ENCODE measurements around the gene CHD8.
A peak's percentile ranks its signal among the peaks of the same experiment; 100 is the strongest.

The CHD8 gene

DNA sequence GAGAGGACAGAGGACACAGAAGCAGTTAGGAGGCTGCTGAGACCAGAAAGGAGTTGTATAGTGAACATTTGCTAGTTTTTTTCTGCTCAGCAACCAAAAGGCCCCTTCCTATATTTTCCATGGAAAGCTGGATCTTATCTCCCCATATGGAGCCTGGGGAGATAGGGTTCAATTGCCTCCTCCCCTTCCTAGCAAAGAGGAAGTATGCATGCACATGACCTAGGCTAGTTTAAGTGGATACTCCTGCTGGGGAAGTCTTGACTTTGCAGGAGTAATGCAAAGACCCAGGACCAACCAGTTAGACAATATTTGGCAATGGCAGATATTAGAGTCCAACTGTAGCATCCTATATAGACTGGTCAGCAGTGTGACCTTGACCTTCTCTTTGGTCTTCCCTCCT, 15.1 kb downstream of the CHD8 start:
- no peak for DNase-seq (ENCODE audit: low read depth in 1 of 2, low spot score in 1 of 2)

DNA sequence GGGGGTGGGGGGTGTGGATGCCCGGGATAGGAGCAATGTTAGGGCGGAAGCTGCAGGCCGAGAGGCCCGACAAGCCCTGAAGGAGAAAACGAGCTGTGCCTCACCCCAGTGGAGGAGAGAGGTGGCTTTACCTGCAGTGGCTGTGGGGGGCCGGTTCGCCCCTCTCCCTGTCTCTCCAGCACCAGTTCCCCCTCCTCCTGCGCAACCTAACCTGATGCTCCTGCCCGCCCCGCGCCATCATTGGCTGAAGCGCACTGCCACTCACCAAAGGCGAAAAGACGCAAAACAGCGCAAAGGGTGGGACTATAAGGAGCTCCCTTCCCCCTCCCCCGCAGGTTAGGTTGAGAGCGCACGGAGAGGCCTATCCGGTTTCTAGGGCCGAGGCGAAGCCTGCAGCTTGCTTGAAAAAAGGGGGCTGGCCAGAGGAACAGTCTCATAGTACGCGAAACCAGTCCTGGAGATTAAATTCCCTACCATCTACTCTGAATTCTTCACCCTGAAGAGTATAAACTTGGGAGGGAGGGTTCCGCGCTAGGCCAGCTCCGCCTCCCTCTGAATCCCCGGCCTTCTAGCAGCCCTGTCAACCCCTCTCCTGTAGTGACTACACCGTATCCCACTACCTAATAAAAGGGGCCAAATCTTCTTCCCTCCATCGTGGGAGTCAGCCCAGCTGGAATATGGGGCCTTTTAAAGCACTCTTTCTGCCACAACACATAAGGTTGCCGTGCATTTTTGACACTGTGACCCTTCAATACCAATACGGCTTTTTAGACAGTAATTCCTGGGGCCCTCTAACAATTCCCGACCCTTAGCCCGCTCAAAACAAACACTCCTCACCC, 18.6 kb downstream of the CHD8 start:
- DNase-seq (ENCODE audit: low read depth in 1 of 2, low spot score in 1 of 2): peak; percentile 97 to 98

DNA sequence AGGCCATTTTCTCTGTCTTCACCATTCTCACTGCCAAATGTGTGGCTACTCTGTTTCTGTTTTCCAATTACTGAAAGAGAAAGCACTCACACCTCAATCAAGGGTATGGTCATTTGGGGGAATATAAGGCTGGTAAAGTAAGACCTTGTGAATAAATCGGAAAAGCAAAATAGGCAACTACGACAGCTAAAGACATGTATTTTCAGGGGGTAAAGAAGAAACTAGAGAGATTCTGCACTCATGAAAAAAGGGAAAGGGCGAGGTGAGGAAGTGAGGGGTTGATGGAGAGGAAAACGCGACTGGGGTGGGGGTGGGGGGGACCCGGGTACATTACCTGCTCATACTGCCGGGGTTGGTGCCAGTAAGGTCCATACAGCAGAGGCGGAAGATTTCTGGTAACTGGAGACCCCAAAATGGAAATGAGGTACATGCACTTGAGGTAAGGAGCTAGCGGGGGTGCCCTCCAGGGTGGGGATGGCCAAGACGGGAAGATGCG, 19.3 kb downstream of the CHD8 start:
- no peak for DNase-seq (ENCODE audit: low read depth in 1 of 2, low spot score in 1 of 2)

DNA sequence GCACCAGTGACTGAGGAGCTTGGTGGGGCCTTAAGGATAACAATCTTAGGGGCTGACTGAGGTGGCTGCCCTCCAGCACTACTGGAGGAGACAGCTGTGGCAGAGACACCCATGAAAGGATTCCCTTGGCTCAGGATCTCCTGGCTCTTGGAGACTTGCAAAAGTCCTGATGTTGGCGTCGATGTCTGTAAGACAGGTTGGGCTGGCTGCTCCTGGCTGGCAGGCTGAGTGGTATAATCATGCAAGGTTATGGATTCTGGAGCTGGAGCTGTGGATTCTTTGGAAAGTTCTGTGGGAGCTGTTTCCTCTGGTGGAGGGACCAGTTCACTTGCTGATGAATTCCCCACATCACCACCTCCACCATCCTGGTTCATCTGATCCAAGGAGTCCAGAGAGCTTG, 24.8 kb downstream of the CHD8 start:
- no peak for DNase-seq (ENCODE audit: low read depth in 1 of 2, low spot score in 1 of 2)

DNA sequence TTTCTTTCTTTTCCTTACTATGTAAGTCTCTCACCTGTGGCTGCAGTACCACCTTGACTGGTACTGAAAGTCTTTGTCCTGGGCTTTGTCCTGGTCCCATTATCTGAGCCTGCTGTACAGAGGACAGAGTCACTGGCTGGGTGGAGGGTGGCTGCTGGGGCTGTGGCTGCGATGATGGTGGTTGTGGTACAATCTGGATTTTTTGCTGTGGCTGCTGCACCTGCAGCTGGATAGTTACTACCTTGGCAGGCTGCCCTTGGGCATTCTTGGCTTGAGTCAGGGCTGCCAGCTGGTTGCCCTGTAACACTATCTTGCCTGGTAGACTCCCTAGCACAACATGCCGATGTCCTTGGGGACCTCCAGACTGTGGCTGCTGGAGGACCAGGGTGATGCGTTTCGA, 27.0 kb downstream of the CHD8 start:
- no peak for DNase-seq (ENCODE audit: low read depth in 1 of 2, low spot score in 1 of 2)

DNA sequence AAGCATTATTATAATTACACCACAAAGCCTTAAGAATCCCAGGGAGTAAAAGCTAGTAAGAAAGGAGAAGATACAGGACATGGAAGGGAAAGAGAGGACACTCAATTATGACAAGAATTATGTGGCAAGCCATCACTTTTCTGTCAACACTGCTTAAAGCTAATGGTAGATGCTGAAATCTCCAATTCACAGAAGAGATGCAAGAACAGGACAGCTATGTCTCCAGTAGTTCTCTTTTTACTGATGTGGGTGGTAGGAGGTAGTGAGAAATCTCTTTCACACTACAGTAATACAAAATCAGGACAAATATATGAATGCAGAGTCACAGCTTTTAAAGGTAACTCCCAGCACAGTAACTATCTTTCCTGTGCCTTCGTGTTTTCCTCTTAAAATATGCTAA, 29.2 kb downstream of the CHD8 start:
- DNase-seq (ENCODE audit: low read depth in 1 of 2, low spot score in 1 of 2): no peak

DNA sequence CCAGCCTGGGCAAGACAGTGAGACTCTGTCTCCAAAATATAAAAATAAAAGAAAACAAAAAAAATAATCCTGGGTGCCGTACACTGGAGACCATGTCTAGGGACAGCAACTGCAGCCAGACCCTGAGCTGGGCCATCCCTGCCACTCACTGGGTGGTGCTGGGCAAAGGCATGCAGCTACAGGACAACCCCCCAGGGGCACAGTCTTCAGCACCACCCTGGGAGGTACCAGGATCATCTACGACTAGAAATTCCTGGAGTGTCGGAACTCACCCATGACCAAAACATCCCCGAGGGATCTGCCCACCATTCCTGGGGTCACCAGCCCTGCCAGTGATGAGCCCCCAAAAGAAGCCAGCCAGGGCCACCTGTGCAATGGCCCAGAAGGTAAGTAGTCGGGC, 36.4 kb downstream of the CHD8 start:
- no peak for DNase-seq (ENCODE audit: low read depth in 1 of 2, low spot score in 1 of 2)

DNA sequence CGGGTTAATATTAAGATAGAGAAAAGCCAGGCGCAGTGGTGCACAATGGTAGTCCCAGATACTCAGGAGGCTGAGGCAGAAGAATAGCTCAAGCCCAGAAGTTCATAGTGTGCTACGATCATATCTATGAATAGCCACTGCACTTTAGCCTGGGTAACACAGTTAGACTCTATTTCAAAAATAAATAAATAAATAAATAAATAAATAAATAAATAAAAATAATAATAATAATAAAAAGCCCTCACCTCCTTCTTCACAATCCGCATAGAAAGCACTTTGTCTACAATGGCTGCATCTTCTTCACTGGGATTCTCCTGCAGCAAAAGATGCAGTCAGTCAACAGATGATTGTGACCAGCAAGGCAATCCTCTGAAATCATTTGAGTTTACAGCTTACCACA, 40.6 kb downstream of the CHD8 start:
- DNase-seq (ENCODE audit: low read depth in 1 of 2, low spot score in 1 of 2): no peak

DNA sequence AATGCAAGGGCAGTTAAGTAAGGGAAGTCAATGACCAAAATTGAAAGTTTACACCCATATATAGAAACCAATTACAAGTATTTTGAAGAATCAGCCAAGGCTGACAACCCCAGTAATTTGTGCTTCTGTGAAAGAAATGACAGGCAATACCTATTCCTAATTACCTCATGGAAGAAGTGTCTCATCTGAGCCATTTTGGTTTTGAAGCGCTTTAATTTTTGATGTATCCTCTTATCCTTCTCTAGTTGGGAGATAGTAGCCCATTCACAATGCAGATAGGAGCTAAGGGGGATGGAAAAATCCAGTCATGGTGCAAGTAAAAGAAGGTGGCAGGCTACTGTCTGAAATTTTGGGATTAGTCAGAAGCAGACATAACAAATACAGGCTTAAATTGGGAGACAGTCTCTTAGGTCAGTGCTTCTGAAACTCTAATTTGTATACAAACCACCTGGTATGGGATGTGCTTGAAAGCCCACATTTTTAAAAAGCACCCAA, 41.7 kb downstream of the CHD8 start:
- DNase-seq (ENCODE audit: low read depth in 1 of 2, low spot score in 1 of 2): no peak

DNA sequence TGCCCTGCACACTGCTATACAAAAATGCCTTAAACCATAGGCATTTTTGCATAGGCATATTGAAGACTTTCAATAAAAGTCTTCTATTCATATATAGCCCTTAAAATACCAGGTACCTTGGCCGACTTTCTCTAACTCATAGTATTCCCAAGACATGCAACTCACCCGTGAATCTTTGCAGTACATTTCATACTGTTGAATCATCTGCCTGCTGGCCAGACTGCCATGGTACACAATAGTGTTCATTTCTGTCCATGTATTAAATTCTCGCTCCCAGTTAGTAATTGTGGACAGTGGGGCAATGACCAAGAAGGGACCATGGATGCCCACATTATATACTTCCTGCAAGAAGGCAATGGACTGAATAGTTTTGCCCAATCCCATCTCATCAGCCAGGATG, 47.8 kb downstream of the CHD8 start:
- no peak for DNase-seq (ENCODE audit: low read depth in 1 of 2, low spot score in 1 of 2)

DNA sequence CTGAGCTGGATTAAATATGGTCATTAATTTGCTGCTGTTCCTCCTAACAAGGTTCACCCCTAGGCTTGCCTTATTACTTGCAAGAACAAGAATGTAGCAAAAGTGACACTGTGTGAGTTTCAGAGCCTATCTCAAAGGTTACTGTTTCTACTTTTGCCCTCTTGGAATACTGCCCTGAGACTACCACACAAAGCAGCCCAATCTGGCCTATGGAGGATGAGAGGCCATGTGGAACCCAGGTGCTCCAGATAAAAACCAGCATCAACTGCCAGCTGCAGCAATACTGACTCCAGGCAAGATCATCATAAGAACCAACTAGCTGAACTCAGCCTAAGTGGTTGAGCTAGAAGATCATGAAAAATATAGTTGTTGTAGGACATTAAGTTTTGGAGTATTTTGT, 49.7 kb downstream of the CHD8 start:
- no peak for DNase-seq (ENCODE audit: low read depth in 1 of 2, low spot score in 1 of 2)

DNA sequence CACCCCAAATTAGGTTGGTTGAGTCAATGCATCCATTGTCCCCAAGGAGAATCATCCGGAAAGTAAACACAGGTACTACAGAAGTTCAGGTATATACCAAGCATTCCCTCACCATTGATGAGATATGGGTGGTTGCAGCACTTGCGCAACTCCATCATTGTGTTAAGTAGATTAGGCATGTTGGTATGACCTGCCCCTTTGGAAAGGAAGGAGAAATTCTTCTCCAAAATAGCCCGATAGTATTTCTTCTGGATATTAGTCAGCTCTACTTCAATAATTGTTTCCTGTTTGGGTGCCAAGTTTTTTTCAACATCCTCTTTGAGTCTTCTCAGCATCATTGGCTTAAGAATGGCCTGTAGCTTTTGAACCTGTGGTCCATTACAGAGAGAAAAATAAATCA, 50.8 kb downstream of the CHD8 start:
- no peak for DNase-seq (ENCODE audit: low read depth in 1 of 2, low spot score in 1 of 2)

DNA sequence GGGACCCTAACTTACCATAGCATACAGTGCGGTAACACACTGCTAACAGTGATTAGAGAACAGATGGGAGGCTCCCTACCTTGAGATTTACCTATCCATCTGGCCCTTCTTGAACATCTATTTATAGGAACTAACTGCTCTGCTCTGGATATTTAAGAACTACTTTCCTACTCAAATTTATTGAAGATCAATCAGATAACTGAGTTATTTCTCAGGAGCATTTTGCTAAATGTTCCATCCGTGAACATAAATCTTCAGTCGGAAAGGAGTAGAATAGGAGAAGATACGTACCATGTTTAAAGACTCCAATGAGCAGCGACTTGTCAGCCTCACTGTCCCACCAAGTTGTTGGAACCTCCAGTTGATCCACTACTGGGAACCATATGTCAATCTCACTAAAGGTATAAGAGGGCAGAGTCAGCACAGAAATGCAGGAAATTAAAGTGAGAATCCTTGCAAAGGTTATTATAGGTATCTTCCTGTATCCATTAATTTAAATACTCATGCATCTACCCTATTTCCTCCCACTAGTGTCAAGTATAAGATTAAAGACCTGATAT, 56.5 kb downstream of the CHD8 start:
- no peak for DNase-seq (ENCODE audit: low read depth in 1 of 2, low spot score in 1 of 2)

DNA sequence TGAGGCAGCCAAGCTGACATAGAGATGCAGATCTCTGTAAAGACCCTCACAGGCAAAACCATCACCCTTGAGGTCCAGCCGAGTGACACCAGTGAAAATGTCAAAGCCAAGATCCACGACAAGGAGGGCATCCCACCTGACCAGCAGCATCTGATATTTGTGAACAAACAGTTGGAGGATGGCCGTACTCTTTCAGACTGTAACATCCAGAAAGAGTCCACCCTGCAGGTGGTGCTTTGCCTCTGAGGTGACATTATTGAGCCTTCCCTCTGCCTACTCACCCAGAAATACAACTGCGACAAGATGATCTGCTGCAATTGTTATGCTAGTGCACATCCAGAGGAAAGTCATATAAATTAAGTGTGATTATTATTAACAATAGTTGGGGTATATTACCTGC, 57.0 kb downstream of the CHD8 start:
- DNase-seq (ENCODE audit: low read depth in 1 of 2, low spot score in 1 of 2): no peak

DNA sequence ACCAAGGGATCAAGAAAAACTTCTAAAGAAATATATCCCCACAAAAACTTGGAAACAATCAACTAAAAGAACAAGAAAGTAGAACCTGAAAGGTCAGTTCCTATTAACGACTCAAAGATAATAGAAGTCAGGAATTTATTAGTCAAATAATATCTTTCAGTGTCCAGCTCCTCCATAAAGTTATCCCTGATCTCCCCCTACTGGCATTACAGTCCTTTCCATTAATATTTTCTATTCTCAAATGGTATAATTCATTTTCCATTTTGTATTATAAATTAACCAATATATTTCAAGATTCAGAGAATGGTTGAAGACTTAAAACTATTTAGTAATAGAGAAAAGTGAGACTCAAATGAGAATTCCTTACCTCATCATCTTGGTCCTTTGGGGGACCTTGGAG, 60.5 kb downstream of the CHD8 start:
- no peak for DNase-seq (ENCODE audit: low read depth in 1 of 2, low spot score in 1 of 2)

DNA sequence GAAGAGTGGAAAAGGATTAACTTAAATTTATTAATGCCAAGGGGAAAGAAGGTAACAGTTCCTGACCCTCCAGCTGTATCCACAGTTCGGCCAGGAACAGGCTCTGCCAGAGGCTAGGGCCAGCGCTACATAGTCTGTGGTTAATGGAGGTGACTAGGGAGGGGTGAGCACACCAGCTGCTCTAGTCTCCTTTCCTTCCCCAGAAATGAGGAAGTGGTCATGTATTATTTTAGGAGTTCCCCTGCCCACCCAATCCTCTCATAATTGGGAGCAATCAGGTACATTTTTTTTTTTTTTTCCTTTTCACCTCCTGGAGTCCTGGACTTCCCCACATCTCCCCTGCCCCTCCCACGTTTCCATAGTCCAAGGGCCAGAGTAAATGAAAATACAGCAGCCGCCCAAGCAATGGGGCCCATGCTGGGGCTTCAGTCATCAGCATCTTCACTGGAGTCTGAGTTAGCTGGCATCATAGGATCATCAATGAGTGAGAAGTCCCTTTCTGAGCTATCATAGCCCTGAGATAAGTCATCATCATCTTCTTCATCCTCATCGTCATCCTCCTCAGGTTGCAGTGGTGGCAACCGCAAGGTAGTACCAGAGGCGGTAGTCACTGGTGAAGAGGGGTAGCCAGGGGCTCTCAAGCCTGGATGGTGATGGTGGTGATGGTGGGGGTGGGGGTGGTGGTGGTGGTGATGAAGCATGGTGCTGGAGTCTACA, 70.6 kb downstream of the CHD8 start:
- DNase-seq (ENCODE audit: low read depth in 1 of 2, low spot score in 1 of 2): no peak

DNA sequence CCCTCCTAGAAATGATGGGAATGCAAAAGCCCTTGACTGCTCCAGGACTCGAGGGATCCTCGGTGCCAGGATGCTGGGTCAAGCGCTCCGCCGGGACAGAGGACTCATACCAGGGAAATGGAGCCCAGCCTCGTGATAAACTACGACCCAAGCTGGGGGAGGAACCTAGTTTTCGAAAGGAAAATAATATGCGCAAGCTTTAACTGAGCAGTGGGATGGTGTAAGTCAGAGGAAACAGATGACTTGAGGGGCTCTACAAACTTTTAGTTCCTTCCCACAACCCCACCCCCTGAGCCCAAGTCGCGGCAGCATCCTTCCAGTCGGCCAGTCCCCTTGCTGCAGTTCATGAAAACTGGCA, 71.5 kb downstream of the CHD8 start:
- peak in 1 of 2 donors; percentile 11 for DNase-seq (ENCODE audit: low read depth in 1 of 2, low spot score in 1 of 2)

DNA sequence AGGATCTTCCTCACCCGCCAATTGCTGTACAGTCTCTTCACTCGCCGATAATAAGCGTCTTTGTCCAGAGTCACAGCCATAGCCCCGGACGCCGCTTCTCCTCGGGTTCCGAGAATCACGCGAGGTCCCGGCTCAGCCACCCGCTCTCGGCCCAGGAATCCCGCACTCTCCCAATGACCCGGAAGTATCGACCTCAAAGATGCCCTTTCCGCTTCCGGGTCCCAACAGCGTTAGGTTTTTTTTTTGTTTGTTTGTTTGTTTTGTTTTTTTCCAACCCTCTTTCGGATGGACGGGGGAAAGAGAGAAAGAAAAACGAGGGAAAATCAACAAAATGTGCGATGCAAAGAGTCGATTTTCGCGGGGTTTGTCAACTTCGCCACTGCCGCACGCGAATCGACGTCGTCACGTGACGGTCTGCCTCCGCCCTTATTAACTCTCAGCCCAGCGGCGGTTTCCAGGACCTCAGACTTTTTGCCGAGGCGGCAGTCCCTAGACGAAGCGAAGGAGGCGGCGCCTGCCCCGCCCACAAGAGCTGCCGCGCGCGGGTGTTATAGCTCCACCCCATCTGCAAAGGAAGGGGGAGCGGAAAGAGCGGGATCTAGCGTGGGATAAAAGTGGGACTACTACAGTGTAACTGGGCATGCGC, 72.0 kb downstream of the CHD8 start, which contains the start of gene SUPT16H:
Gene SUPT16H (minus strand): TSS at position 172 of the 646 bp plus-strand sequence. CDS start 92 bp downstream, at position 80.
- peak; percentile 85 to 88 for DNase-seq (ENCODE audit: low read depth in 1 of 2, low spot score in 1 of 2)

DNA sequence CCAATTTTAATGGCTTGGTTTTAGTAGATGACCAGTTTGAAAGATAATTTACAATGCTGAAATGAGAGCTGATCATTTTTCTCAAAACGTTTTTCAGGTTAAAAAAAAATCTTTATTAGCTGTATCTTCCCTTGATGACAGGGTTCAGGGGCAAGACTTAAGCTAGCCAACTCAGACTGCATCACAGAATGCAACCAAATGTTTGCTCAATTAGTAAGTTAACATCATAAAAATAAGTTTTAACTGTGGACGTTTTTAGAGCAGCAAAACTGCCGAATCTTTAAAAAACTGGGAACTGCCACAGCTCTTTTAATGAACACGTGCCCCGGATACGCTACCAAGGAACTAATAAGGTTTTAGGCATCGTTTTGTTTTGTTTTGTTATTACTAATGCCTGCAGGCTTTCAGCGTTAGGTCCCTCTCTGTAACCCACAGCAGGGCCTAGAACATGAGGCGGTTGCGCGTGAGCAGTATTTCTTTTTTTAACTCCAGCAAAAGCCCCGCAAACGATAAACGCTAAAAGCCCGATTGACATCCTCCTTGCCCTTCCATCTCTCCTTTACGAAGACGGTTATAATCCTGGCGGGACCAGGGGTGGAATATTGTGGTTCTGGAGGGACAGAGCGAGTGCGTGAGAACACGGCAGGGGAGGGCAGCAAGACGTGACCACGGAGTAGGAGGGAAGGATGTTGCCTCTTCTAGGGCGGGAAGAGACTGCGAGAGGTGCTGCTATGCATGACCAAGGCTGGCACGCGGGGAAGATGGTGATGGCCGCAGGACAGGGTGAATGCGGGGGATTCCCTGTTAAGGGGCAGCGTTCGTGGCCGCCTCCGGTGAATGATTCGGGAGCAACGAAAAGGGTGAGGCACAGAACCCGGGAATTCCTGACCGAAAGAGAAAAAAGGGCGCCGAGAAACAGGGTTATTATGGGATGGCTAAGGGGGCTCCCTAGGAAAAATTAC, 72.8 kb downstream of the CHD8 start:
- peak in 1 of 2 donors; percentile 31 for DNase-seq (ENCODE audit: low read depth in 1 of 2, low spot score in 1 of 2)

DNA sequence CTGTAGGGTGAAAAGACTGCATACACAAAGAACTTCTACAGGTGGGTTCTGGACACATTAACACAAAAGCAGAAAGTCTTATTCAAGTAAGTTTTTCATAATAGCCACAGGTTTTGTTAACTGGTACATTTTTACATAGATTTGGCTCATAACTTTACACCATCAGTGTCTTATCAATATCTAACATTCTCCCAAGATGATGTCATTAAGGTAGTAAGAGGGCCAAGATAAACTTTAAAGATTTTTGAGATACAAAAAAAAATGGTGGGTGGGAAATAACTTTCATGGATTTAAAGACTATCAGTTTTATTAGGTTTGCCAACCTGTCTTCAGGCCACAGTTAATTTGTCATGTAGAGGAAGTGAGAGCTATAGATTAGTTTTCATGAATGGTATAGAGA, 73.8 kb downstream of the CHD8 start:
- no peak for DNase-seq (ENCODE audit: low read depth in 1 of 2, low spot score in 1 of 2)

Measured in stimulated activated CD4-positive, alpha-beta T cell treated with anti-CD3 and anti-CD28 coated beads, Interleukin-15, amount 100 ng/mL, for 1 hour (primary cell).